ENCODE data around the gene ZNF154.

Gene ZNF154

GRCh38 chr19:57664269-57665127 lies 44.5 kb downstream of the ZNF154 start:
- TF ChIP-seq POLR2A (IDR thresholded peaks at IDR 0.05; ENCODE audit: low read depth, low read length) = peak; percentile 58; the same call in 1 of the 2 replicates
- FAIRE-seq (no peak), DNase-seq (ENCODE audit: insufficient read length, low spot score) (peak; percentile 76)

- no peak for TF ChIP-seq POLR2A (IDR thresholded peaks at IDR 0.05; ENCODE audit: low read depth, low read length)
- FAIRE-seq = no peak
- DNase-seq (ENCODE audit: insufficient read length, low spot score) = no peak
Measured at GRCh38 chr19:57656346-57656745, 52.7 kb downstream of the ZNF154 start.

- DNase-seq (ENCODE audit: insufficient read length, low spot score) (no peak), FAIRE-seq (no peak)
- TF ChIP-seq POLR2A (IDR thresholded peaks at IDR 0.05; ENCODE audit: low read depth, low read length) = no peak
Measured at GRCh38 chr19:57655443-57655842, 53.6 kb downstream of the ZNF154 start.

GRCh38 chr19:57653689-57654088 lies 55.3 kb downstream of the ZNF154 start:
- no peak for TF ChIP-seq POLR2A (IDR thresholded peaks at IDR 0.05; ENCODE audit: low read depth, low read length)
- no peak for FAIRE-seq
- DNase-seq (ENCODE audit: insufficient read length, low spot score) = no peak

GRCh38 chr19:57651654-57651996 lies 57.4 kb downstream of the ZNF154 start:
- FAIRE-seq (no peak), DNase-seq (ENCODE audit: insufficient read length, low spot score) (no peak)
- TF ChIP-seq POLR2A (IDR thresholded peaks at IDR 0.05; ENCODE audit: low read depth, low read length) = no peak

GRCh38 chr19:57648331-57649003 lies 60.5 kb downstream of the ZNF154 start:
- no peak for DNase-seq (ENCODE audit: insufficient read length, low spot score)
- no peak for TF ChIP-seq POLR2A (IDR thresholded peaks at IDR 0.05; ENCODE audit: low read depth, low read length)
- no peak for FAIRE-seq

All from H54 (cell line).